ENCODE measurements around the gene NPHP4.
"Not testable (repeated sequence)": the region's sequence is repeated elsewhere in the genome, so short reads cannot be mapped to it uniquely, and the experiment has no call there.

Gene NPHP4

GRCh38 chr1:6023346-6023745 is 31.1 kb upstream of the NPHP4 start:
- no peak for DNase-seq

DNA sequence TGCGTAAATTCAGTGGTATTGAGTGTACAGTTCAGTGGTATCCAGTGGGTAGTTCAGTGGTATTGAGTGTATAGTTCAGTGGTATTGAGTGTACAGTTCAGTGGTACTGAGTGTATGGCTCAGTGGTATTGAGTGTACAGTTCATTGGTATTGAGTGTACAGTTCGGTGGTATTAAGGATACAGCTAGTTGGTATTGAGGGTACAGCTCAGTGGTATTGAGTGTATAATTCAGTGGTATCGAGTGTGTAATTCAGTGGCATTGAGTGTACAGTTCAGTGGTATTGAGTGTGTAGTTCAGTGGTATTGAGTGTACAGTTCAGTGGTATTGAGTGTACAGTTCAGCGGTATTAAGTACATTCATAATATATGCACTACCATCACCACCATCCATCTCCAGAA is 30.0 kb upstream of the NPHP4 start:
- no peak for DNase-seq

- no peak for DNase-seq
Observed at GRCh38 chr1:6019166-6019845, 27.1 kb upstream of the NPHP4 start.

- DNase-seq: not testable (repeated sequence)
Observed at GRCh38 chr1:6017654-6018053, 25.4 kb upstream of the NPHP4 start.

GRCh38 chr1:6016191-6016865 is 24.1 kb upstream of the NPHP4 start:
- no peak for DNase-seq

DNA sequence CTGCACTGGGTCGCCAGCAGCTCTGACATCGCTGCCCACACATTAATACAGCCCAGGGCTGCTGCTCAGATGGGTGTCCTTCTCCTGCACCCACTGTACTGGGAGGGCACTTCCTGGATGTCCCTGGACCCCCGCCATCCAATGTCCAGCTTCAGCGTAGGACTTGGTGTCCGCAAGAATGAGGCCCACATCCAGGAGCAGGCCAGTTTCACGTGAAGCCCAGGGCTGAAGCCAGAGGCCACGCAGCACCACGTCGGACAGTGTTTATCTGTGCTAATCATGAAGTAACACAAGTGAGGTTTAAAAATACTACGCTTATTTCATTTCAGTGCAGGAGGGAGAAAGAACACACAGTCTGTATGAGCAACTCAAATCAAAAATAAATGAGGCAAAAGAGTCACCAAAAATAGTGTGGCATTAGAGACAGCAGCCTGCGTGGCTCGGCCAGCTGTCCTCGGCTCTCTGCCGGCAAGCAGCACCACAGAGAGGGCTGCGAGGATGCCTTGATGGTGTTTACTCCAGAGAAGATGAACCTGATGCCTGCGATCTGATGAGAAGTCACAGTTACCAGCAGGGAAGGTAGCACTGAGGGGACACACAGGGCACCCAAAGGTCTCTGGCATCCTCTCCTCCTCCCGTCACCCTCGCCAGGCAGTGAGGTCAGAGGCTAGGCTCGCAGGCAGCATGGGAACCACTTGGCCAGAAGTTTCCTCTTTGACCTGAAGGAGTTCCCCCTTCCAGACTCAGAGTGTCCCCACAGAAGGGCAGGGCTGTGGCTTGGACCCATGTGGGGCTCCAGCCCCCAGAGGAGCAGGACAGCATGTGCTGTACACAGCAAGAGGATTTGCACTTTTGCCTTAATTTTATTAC is 22.1 kb upstream of the NPHP4 start:
- DNase-seq: no peak

DNA sequence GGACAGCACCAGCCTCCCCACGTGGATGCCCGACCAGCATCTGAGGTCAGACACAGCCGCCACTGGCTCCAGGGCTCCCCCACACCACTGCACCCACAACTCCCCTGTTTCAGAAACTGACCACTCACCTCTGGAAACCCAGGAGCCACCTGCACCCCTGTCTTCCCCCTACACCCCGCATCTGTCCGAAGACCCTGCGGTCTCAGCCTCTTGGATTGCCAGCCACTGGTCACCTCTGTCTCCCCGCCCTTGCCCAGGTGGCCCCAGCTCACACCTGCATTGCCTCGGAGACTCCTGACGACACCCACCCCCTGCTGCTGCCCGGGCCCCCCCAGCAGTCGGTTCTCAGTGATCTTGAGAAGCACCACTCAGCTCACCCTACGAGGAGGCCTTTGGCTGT is 21.3 kb upstream of the NPHP4 start:
- DNase-seq: no peak

DNA sequence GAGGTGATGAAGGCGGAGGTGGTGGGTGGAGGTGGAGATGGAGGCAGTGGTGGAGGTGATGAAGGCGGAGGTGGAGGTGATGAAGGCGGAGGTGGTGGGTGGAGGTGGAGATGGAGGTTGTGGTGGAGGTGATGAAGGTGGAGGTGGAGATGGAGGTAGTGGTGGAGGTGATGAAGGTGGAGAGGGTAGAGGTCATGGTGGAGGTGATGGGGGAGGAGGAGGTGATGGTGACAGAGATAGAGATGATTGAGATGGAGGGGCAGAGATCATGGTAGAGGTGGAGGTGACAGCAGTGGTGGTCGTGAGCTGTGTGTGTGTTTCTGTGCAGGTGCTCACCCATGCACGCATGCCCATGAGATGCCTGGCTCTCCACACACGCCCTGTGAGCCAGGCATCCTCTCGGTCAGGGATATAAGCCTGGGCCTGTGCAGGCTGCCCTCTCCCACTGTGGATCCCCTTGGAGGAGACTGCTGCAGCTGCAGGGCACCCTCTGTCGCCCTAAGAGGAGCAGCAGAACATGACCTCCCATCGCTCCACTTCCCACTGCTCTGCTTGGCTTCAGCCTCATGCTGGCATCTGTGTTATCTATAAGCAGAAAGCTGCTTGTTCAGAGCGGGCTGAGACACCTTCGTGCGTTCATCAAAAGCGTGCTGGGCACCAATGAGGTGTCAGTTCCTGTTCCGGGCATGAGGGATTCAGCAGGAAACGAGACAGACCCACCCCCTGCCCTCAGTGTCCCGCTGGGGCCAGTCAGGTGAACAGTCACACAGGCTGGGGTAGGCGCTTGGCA is 20.5 kb upstream of the NPHP4 start:
- no peak for DNase-seq

DNA sequence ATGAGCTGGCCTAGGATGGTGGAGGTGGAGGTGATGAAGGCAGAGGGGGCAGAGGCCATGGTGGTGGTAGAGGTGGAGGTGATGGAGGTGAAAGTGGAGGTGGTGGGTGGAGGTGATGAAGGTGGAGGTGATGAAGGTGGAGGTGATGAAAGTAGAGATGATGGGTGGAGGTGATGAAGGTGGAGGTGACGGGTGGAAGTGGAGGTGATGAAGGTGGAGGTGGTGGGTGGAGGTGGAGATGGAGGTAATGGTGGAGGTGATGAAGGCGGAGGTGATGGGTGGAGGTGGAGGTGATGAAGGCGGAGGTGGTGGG is 19.7 kb upstream of the NPHP4 start:
- DNase-seq: no peak

DNA sequence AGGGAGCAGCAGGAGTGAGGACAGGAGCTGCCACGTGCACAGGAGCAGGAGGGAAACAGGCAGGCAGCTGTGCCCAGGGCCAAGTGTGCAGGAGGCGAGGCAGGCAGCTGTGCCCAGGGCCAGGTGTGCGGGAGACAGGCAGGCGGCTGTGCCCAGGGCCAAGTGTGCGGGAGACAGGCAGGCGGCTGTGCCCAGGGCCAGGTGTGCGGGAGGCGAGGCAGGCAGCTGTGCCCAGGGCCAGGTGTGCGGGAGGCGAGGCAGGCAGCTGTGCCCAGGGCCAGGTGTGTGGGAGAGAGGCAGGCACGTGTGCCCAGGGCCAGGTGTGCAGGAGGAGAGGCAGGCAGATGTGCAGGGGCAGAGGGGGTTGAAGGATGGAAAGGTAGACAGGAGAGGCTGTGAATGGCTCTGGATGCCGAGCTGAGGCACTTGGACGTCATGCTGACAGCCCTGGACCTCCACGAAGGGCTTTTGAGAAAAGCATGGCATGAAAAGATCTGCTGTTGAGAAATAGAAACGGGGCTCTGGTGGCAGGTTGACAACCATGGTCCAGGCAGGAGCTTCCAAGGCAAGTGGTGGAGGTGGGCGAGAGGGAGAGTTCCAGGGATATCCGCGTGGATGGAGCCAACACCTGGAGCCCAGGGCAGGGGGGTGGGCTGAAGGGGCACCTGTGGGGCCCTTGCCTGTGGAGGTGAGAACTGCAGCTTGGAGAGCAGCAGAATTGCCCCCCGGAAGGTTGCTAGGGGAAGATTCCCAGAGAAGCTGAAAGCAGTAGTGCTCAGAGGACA is 19.1 kb upstream of the NPHP4 start:
- DNase-seq: peak in 1 of 2 experiments; percentile 45

DNA sequence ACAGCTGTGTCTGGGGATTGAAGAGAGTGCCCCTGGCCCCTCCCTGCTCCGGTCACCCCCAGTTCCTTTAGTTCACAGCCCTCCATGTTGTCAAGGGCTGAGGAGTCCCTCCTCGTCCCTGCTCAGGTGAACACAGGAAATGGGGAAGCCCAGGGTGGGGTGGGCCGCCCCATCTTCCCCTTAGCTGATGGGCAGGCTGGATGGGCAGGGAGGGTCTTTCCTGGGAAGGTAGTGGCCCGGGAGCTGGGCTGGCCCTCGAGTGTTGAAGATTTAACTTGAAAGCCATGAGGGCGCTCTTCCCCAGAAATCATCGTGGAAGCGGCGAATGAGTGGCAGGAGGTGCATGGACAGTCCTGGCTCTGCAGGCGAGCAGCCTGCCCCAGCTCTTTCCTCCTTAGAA is 18.3 kb upstream of the NPHP4 start:
- DNase-seq: no peak

- no peak for DNase-seq
Observed at GRCh38 chr1:6009120-6010040, 17.2 kb upstream of the NPHP4 start.

GRCh38 chr1:6008696-6009095 is 16.5 kb upstream of the NPHP4 start:
- no peak for DNase-seq

DNA sequence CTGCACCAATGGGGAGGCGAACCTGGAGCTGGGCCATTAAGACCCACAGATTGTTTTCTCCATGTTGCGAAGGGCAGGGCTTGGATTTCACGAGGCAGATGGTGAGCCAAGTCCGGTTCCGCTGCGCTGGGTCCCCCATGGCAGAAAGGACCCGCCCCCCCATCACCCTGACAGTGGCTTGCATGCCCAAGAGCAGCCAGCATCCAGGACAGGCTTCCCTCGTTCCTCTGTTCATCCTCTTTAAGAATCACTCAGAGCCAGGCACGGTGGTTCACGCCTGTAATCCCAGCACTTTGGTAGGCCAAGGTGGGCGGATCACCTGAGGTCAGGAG is 15.8 kb upstream of the NPHP4 start:
- DNase-seq: no peak

DNA sequence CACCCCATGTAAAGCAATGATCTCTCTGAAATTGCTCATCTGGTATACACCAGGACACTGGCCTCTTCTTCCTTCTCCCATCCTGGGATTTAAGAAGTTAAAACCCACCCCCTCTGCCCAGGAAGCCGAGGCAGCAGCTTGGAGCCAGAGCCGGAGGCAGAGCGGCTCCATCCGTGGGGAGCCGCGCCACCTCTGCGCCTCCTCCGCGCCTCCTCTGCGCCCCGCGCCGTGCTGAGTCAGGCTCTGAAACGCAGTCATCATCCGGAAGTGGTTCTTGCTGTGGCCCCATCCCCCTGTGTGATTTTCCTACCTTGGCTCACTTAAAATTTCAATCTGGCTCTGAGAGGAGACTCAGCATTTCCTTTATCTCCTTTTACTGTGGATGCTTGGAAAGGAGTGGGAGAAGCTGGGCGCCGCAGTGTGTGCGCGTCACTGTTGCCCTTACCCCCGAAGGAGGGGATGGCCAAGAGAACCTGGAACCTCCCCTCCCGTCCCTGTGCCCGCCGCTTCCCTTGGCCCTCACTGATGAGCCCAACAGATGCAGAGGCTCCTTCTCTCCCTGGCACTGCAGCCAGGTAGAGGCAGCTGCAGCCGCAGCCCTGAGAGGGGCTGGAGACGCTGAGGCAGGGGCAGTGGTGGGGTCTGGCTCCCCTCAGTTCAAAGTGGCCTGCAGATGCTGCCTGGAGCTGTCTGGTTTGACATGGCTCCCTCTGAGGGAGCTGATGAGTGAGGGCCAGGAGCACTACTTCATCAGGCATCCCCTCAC is 15.3 kb upstream of the NPHP4 start:
- DNase-seq: no peak

GRCh38 chr1:6006882-6007281 is 14.7 kb upstream of the NPHP4 start:
- DNase-seq: no peak

DNA sequence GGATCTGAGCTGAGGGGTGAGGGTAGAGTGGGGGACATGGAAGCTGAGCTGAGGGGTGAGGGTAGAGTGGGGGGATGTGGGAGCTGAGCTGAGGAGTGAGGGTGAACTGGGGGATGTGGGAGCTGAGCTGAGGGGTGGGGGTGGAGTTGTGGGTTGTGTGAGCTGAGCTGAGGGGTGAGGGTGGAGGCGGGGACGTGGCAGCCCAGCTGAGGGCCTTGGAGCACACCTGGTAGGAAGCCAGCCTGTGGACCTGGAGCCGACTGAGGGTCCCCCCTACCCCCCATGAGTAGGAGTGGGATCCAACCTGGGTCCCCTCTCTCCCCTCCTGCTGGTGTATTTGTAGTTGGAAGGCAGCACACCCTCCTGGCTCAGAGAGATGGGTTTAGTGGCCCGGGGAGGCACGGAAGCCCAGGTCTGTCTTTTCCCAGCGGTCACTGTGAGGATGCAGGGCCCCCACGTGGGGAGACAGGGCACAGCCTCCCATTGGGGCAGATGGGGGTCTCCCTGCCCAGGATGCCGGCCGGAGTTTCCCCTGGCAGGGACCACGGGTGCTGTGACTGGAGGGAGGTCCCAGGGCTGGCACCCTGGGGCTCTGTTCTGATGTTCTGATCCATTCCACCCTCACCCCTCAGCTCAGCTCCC is 13.2 kb upstream of the NPHP4 start:
- no peak for DNase-seq

DNA sequence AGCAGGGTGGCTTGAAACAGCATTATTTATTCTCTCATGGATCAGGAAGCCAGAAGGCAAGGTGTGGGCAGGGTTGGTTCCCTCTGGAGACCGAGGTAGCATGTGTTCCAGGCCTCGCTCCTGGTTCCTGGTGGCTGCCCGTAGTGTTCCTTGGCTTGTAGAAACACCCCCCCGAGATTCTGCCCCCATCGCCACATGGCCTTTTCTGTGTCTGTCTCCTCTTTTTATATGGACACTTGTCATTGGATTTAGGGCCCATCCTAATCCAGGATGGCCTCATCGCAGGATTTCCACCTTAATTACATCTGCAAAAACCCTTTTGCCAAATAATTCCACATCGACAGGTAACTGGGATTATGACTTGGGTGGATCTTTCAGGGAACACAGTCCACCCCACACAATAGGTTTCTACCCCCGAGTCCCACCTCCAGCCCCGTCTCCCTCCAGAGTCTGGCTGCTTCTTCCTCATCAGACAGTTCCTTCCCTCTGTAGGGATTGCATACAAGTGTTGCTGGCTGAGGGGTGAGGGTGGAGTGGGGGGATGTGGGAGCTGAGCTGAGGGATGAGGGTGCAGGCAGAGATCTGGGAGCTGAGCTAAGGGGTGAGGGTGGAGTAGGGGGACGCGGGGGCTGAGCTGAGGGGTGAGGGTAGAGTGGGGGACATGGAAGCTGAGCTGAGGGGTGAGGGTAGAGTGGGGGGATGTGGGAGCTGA is 12.3 kb upstream of the NPHP4 start:
- DNase-seq: no peak
